ENCODE data around the gene GPR151. TPM values are rescaled to one million over a fixed set of nuclear protein-coding genes. Genes with fewer than 3 reads are reported as not detected.

GPR151 gene
- total RNA-seq, 3 donors from 2014 or later (not counting 1 experiment from before 2014, with no cell fraction given) = not detected

- Mint-ChIP-seq H3K27ac (no peak overlapping the region), H3K27me3 (ENCODE audit: low read depth in 2 of 2) (peaks cover 0 to 3% of the 10 kb centered on the region in 2 donors), H3K4me3 (no peak overlapping the region), H3K4me1 (peaks cover 5 to 10% of the 10 kb centered on the region in 2 donors), H3K36me3 (no peaks in the 10 kb centered on the region), H3K9me3 (no peaks in the 10 kb centered on the region)
- 94% methylated on average over 10 of the region's 10 CpGs for WGBS (ENCODE audit: insufficient coverage)
- Histone ChIP-seq H3K36me3 (ENCODE audit: control insufficient read depth, insufficient read depth, low read length) (peaks cover 14% of the 10 kb centered on the region), H3K9me3 (ENCODE audit: control insufficient read depth, insufficient read depth, low read length) (no peaks in the 10 kb centered on the region), H3K4me1 (ENCODE audit: control insufficient read depth, insufficient read depth, low read length) (no peaks in the 10 kb centered on the region), H3K27me3 (ENCODE audit: control insufficient read depth, insufficient read depth, low read length) (no peaks in the 10 kb centered on the region), H3K4me3 (ENCODE audit: low read length) (no peak overlapping the region), H3K27ac (ENCODE audit: low read length) (no peak overlapping the region)
- no peak for TF ChIP-seq CTCF (IDR thresholded peaks at IDR 0.05)
- ATAC-seq (no peak), DNase-seq (no peak)
- intact Hi-C loops (cut with micrococcal nuclease) = no loop called here
Observed at GRCh38 chr5:146515473-146516150, 378 bp downstream of the GPR151 start.

GRCh38 chr5:146514575-146514974 is 1.4 kb downstream of the GPR151 start:
- Histone ChIP-seq H3K9me3 (ENCODE audit: control insufficient read depth, insufficient read depth, low read length) (no peaks in the 10 kb centered on the region), H3K4me3 (ENCODE audit: low read length) (no peak overlapping the region), H3K36me3 (ENCODE audit: control insufficient read depth, insufficient read depth, low read length) (peaks cover 24% of the 10 kb centered on the region), H3K4me1 (ENCODE audit: control insufficient read depth, insufficient read depth, low read length) (no peaks in the 10 kb centered on the region), H3K27me3 (ENCODE audit: control insufficient read depth, insufficient read depth, low read length) (no peaks in the 10 kb centered on the region), H3K27ac (ENCODE audit: low read length) (no peak overlapping the region)
- ATAC-seq = no peak
- Mint-ChIP-seq H3K4me3 (no peak overlapping the region), H3K36me3 (peaks cover 2% of the 10 kb centered on the region), H3K27ac (no peak overlapping the region), H3K27me3 (ENCODE audit: low read depth in 2 of 2) (peaks cover 0 to 3% of the 10 kb centered on the region in 2 donors), H3K9me3 (no peaks in the 10 kb centered on the region), H3K4me1 (peaks cover 4 to 9% of the 10 kb centered on the region in 2 donors)
- TF ChIP-seq CTCF (IDR thresholded peaks at IDR 0.05) = no peak
- no peak for DNase-seq
- intact Hi-C loops (cut with micrococcal nuclease) = no loop called here
- 94% methylated on average over 1 of the region's 1 CpG for WGBS (ENCODE audit: insufficient coverage)

DNA sequence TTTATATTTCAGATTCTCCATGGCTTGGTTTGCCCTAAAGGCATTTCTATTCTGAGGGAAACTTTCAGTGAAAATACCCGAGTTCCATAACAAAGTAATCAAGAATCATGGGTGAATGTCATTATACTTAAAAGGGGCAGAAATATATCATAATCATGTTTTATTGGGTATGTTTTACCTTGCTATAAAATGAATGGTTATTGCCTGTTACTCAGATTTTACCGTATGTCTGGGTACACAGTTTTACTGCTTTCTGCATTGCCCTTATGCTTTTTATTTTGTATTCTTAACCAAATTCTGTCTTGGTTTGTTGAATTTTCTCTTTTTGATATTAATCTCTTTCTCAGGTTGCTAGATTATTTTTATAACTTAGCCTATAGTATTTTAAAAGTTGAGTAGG is 2.5 kb downstream of the GPR151 start:
- WGBS (ENCODE audit: insufficient coverage) = 100% methylated on average over 2 of the region's 2 CpGs
- Histone ChIP-seq H3K9me3 (ENCODE audit: control insufficient read depth, insufficient read depth, low read length) (no peaks in the 10 kb centered on the region), H3K27ac (ENCODE audit: low read length) (no peak overlapping the region), H3K27me3 (ENCODE audit: control insufficient read depth, insufficient read depth, low read length) (no peaks in the 10 kb centered on the region), H3K4me1 (ENCODE audit: control insufficient read depth, insufficient read depth, low read length) (no peaks in the 10 kb centered on the region), H3K36me3 (ENCODE audit: control insufficient read depth, insufficient read depth, low read length) (peaks cover 35% of the 10 kb centered on the region), H3K4me3 (ENCODE audit: low read length) (no peak overlapping the region)
- Mint-ChIP-seq H3K27me3 (ENCODE audit: low read depth in 2 of 2) (no peaks in the 10 kb centered on the region), H3K4me1 (peaks cover 0 to 5% of the 10 kb centered on the region in 2 donors), H3K4me3 (no peak overlapping the region), H3K27ac (peak overlapping the region in 1 of 2 donors; percentile 62), H3K9me3 (no peaks in the 10 kb centered on the region), H3K36me3 (peaks cover 7% of the 10 kb centered on the region)
- intact Hi-C loops (cut with micrococcal nuclease) = no loop called here
- TF ChIP-seq CTCF (IDR thresholded peaks at IDR 0.05) = no peak
- no peak for DNase-seq
- ATAC-seq = no peak
